HepG2 (cell line): ENCODE measurements around the gene SMIM22. TPM values are rescaled to one million over a fixed set of nuclear protein-coding genes. Genes with fewer than 3 reads are reported as not detected.

Experiments
- ATF7 ChIP-seq, 2 experiments: fragments of 450-650 bp in 1 of 2; sonication (generic) in 1 of 2; formaldehyde crosslinking in 1 of 2; IDR thresholded peaks; 2 replicates each; pipeline versions ENCODE4 v1.4.0 to v1.6.1; 2016 to 2020; ENCODE audit warnings: antibody characterized with exemption in 1 of 2, mild to moderate bottlenecking in 1 of 2, missing genetic modification reagents in 1 of 2
- ETV5 ChIP-seq: IDR thresholded peaks from 2 replicates; pipeline ENCODE4 v1.6.1; 2018; ENCODE audit warnings: missing biosample characterization, missing genetic modification reagents, inconsistent platforms, borderline replicate concordance
- SNAI1 ChIP-seq: sonication (generic); formaldehyde crosslinking; IDR thresholded peaks from 2 replicates; pipeline ENCODE4 v1.5.0; 2020; ENCODE audit warnings: mild to moderate bottlenecking, missing genetic modification reagents, borderline replicate concordance
- TBP ChIP-seq: sonication (generic); formaldehyde crosslinking; IDR thresholded peaks from 2 replicates; pipeline ENCODE4 v1.5.0; 2020; ENCODE audit warnings: missing genetic modification reagents
- ZC3H13 ChIP-seq: sonication (generic); formaldehyde crosslinking; IDR thresholded peaks from 2 replicates; pipeline ENCODE4 v1.8.1; 2023; ENCODE audit warnings: mild to moderate bottlenecking, missing genetic modification reagents, moderate library complexity
- ZFP82 ChIP-seq: sonication (generic); formaldehyde crosslinking; IDR thresholded peaks from 2 replicates; pipeline ENCODE4 v1.5.1; 2020; ENCODE audit warnings: mild to moderate bottlenecking, missing genetic modification reagents, borderline replicate concordance
- ZNF274 ChIP-seq: sonication (generic); formaldehyde crosslinking; IDR thresholded peaks from 2 replicates; pipeline ENCODE4 v1.5.1; 2020; ENCODE audit warnings: mild to moderate bottlenecking, missing genetic modification reagents
- ZNF431 ChIP-seq: sonication (generic); formaldehyde crosslinking; IDR thresholded peaks from 2 replicates; pipeline ENCODE4 v1.9.0; 2022; ENCODE audit warnings: missing genetic modification reagents, low read depth, mild to moderate bottlenecking, borderline replicate concordance
- ZNF768 ChIP-seq: sonication (generic); formaldehyde crosslinking; IDR thresholded peaks from 2 replicates; pipeline ENCODE4 v1.4.0; 2020; ENCODE audit warnings: missing genetic modification reagents
- ZNF816 ChIP-seq: sonication (generic); formaldehyde crosslinking; IDR thresholded peaks from 2 replicates; pipeline ENCODE4 v1.8.0; 2022; ENCODE audit warnings: missing genetic modification reagents, mild to moderate bottlenecking, borderline replicate concordance
- polyA plus RNA-seq, 8 experiments: library from polyadenylated mRNA; depleted of rRNA in 3 of 8; stranded (reverse) in 7 of 8; unstranded in 1 of 8; fragments of >200 nt; fragmentation: Illumina TruSeq in 4 of 8; extraction: Trizol in 4 of 8; gene quantifications; 2 replicates each; pipeline versions ENCODE4 v1.2.1 to v1.2.3, GENCODE V29; 2011 to 2016; ENCODE audit warnings: low read depth in 4 of 8, missing spikeins in 1 of 8, mixed read lengths in 1 of 8; ENCODE audit not compliant: insufficient read depth in 1 of 8
- total RNA-seq, 5 experiments: library from RNA; depleted of rRNA; stranded (reverse); fragments of >200 nt; fragmentation: Illumina TruSeq; extraction: Trizol; gene quantifications; 2 replicates each; pipeline ENCODE4 v1.2.3, GENCODE V29; 2016; ENCODE audit warnings: low read depth in 1 of 5
- TF ChIP-seq, protein P1 (sequence below): sonication (generic); formaldehyde crosslinking; IDR thresholded peaks from 2 replicates; pipeline ENCODE4 v1.5.1; 2020; ENCODE audit warnings: missing genetic modification reagents, mild to moderate bottlenecking, borderline replicate concordance
- TF ChIP-seq, protein P2 (sequence below): sonication (generic); formaldehyde crosslinking; IDR thresholded peaks from 2 replicates; pipeline ENCODE4 v1.9.0; 2021; ENCODE audit warnings: mild to moderate bottlenecking, missing genetic modification reagents
- TF ChIP-seq, protein P3 (sequence below): sonication (generic); formaldehyde crosslinking; IDR thresholded peaks from 2 replicates; pipeline ENCODE4 v1.5.1; 2020; ENCODE audit warnings: missing genetic modification reagents, mild to moderate bottlenecking, borderline replicate concordance
- TF ChIP-seq, protein P4 (sequence below): sonication (generic); formaldehyde crosslinking; IDR thresholded peaks from 2 replicates; pipeline ENCODE4 v1.4.0; 2020; ENCODE audit warnings: mild to moderate bottlenecking, low read depth, missing genetic modification reagents
- TF ChIP-seq, protein P5 (sequence below): sonication (generic); formaldehyde crosslinking; IDR thresholded peaks from 2 replicates; pipeline ENCODE4 v1.5.0; 2020; ENCODE audit warnings: missing genetic modification reagents, mild to moderate bottlenecking, borderline replicate concordance

SMIM22 gene
- total and polyA plus RNA-seq, 2 of the 13 experiments (the other 11 are each of a cell fraction or from before 2014, with no cell fraction given), result not detected

- no peak for TF ChIP-seq SNAI1 (CRISPR knock-in tag)
- TF ChIP-seq, protein P1, sequence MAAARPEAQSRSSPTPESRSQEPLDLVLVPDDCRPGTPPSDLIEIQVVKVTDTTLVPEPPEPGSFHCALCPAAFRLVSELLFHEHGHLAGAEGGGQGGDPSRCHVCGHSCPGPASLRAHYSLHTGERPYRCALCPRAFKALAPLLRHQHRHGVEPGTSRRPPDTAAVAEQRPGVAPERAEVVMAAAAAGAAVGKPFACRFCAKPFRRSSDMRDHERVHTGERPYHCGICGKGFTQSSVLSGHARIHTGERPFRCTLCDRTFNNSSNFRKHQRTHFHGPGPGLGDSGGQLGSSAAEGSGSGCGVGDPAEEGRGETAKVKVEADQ (CRISPR knock-in tag), result no peak
- TF ChIP-seq TBP (CRISPR knock-in tag), result no peak
- TF ChIP-seq, protein P2, sequence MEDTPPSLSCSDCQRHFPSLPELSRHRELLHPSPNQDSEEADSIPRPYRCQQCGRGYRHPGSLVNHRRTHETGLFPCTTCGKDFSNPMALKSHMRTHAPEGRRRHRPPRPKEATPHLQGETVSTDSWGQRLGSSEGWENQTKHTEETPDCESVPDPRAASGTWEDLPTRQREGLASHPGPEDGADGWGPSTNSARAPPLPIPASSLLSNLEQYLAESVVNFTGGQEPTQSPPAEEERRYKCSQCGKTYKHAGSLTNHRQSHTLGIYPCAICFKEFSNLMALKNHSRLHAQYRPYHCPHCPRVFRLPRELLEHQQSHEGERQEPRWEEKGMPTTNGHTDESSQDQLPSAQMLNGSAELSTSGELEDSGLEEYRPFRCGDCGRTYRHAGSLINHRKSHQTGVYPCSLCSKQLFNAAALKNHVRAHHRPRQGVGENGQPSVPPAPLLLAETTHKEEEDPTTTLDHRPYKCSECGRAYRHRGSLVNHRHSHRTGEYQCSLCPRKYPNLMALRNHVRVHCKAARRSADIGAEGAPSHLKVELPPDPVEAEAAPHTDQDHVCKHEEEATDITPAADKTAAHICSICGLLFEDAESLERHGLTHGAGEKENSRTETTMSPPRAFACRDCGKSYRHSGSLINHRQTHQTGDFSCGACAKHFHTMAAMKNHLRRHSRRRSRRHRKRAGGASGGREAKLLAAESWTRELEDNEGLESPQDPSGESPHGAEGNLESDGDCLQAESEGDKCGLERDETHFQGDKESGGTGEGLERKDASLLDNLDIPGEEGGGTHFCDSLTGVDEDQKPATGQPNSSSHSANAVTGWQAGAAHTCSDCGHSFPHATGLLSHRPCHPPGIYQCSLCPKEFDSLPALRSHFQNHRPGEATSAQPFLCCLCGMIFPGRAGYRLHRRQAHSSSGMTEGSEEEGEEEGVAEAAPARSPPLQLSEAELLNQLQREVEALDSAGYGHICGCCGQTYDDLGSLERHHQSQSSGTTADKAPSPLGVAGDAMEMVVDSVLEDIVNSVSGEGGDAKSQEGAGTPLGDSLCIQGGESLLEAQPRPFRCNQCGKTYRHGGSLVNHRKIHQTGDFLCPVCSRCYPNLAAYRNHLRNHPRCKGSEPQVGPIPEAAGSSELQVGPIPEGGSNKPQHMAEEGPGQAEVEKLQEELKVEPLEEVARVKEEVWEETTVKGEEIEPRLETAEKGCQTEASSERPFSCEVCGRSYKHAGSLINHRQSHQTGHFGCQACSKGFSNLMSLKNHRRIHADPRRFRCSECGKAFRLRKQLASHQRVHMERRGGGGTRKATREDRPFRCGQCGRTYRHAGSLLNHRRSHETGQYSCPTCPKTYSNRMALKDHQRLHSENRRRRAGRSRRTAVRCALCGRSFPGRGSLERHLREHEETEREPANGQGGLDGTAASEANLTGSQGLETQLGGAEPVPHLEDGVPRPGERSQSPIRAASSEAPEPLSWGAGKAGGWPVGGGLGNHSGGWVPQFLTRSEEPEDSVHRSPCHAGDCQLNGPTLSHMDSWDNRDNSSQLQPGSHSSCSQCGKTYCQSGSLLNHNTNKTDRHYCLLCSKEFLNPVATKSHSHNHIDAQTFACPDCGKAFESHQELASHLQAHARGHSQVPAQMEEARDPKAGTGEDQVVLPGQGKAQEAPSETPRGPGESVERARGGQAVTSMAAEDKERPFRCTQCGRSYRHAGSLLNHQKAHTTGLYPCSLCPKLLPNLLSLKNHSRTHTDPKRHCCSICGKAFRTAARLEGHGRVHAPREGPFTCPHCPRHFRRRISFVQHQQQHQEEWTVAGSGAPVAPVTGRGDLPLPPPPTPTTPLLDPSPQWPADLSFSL (CRISPR knock-in tag), result no peak
- no peak for TF ChIP-seq ATF7 (IDR thresholded peaks at IDR 0.05)
- no peak for TF ChIP-seq ATF7 (CRISPR knock-in tag; IDR thresholded peaks at IDR 0.05)
- TF ChIP-seq, protein P3, sequence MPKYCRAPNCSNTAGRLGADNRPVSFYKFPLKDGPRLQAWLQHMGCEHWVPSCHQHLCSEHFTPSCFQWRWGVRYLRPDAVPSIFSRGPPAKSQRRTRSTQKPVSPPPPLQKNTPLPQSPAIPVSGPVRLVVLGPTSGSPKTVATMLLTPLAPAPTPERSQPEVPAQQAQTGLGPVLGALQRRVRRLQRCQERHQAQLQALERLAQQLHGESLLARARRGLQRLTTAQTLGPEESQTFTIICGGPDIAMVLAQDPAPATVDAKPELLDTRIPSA, result no peak
- TF ChIP-seq ETV5, result peak; percentile 70; the same call in 1 of the 2 replicates
- TF ChIP-seq, protein P4, sequence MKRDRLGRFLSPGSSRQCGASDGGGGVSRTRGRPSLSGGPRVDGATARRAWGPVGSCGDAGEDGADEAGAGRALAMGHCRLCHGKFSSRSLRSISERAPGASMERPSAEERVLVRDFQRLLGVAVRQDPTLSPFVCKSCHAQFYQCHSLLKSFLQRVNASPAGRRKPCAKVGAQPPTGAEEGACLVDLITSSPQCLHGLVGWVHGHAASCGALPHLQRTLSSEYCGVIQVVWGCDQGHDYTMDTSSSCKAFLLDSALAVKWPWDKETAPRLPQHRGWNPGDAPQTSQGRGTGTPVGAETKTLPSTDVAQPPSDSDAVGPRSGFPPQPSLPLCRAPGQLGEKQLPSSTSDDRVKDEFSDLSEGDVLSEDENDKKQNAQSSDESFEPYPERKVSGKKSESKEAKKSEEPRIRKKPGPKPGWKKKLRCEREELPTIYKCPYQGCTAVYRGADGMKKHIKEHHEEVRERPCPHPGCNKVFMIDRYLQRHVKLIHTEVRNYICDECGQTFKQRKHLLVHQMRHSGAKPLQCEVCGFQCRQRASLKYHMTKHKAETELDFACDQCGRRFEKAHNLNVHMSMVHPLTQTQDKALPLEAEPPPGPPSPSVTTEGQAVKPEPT, result 0 out of 2 replicates have a peak, but pooled peaks have one; percentile 31
- no peak for TF ChIP-seq ZNF431 (CRISPR knock-in tag)
- TF ChIP-seq ZC3H13 (CRISPR knock-in tag), result peak; percentile 66; the same call in 1 of the 2 replicates
- TF ChIP-seq, protein P5, sequence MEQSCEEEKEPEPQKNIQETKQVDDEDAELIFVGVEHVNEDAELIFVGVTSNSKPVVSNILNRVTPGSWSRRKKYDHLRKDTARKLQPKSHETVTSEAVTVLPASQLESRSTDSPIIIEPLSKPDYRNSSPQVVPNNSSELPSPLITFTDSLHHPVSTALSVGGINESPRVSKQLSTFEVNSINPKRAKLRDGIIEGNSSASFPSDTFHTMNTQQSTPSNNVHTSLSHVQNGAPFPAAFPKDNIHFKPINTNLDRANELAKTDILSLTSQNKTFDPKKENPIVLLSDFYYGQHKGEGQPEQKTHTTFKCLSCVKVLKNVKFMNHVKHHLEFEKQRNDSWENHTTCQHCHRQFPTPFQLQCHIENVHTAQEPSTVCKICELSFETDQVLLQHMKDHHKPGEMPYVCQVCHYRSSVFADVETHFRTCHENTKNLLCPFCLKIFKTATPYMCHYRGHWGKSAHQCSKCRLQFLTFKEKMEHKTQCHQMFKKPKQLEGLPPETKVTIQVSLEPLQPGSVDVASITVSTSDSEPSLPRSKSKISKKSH (CRISPR knock-in tag), result peak; percentile 65; the same call in 1 of the 2 replicates
- TF ChIP-seq ZFP82, result no peak
- TF ChIP-seq ZNF274 (CRISPR knock-in tag), result no peak
- 0 out of 2 replicates have a peak, but pooled peaks have one; percentile 34 for TF ChIP-seq ZNF816 (CRISPR knock-in tag)
- peak; percentile 15; the same call in 1 of the 2 replicates for TF ChIP-seq ZNF768
Observed at GRCh38 chr16:4765511-4766474, 29.4 kb upstream of the SMIM22 start (continued).
